Heart right ventricle (tissue), 16 donors: ENCODE measurements around the gene PHACTR4. TPM values are rescaled to one million over a fixed set of nuclear protein-coding genes. Genes with fewer than 3 reads are reported as not detected.
"Not testable (repeated sequence)": the region's sequence is repeated elsewhere in the genome, so short reads cannot be mapped to it uniquely, and the experiment has no call there.

Source experiments
- ATAC-seq, 8 donors: fragments of 200-7000 bp; cut with Tn5 transposase; one replicate each; pipeline ENCODE4 v1.9.1; 2020; ENCODE audit warnings: mild to moderate bottlenecking in 8 of 8, moderate library complexity in 8 of 8, moderate number of reproducible peaks in 1 of 8
- DNase-seq, 2 donors: peaks; one replicate each; pipeline ENCODE4 v3.0.0-alpha.2; 2020
- H3K27ac ChIP-seq, 10 donors: fragments of 200-600 bp; sonication (generic) in 2 of 10; one replicate each; pipeline versions ENCODE4 v1.5.0 to v1.8.0; 2020 to 2022; ENCODE audit warnings: mild to moderate bottlenecking in 3 of 10
- H3K27me3 ChIP-seq, 7 donors: fragments of 200-600 bp; one replicate each; pipeline ENCODE4 v1.8.0; 2021 to 2022; ENCODE audit warnings: mild to moderate bottlenecking in 2 of 7
- H3K36me3 ChIP-seq, 9 donors: fragments of 200-600 bp; sonication (generic) in 1 of 9; one replicate each; pipeline versions ENCODE4 v1.5.0 to v1.8.0; 2020 to 2022; ENCODE audit warnings: mild to moderate bottlenecking in 2 of 9
- H3K4me1 ChIP-seq, 9 donors: fragments of 200-600 bp; sonication (generic) in 1 of 9; one replicate each; pipeline versions ENCODE4 v1.5.0 to v1.8.0; 2020 to 2022; ENCODE audit warnings: mild to moderate bottlenecking in 4 of 9
- H3K4me3 ChIP-seq, 10 donors: fragments of 200-600 bp; sonication (generic) in 2 of 10; one replicate each; pipeline versions ENCODE4 v1.5.0 to v1.8.0; 2020 to 2022; ENCODE audit warnings: mild to moderate bottlenecking in 7 of 10, moderate library complexity in 2 of 10
- H3K9me3 ChIP-seq, 11 donors: fragments of 200-600 bp in 10 of 11; sonication (generic) in 2 of 11; one replicate each; pipeline versions ENCODE4 v1.5.0 to v1.8.0; 2013 to 2022; ENCODE audit warnings: mild to moderate bottlenecking in 2 of 11, control low read depth in 1 of 11, moderate library complexity in 1 of 11
- WGBS, 2 donors: extraction: QIAGEN DNeasy Blood & Tissue Kit; methylation state at CpG; one replicate each; pipeline ENCODE4 v1.1.7; 2013; ENCODE audit warnings: inconsistent platforms in 1 of 2; 5-methylcytosine and 5-hydroxymethylcytosine counted together
- intact Hi-C, 10 donors: fragments of 100-400 bp; cut with DNase I; formaldehyde crosslinking; loops; one replicate each; pipeline versions ENCODE4 v1.11.1 to v1.14.2; 2022
- polyA plus RNA-seq, 2 donors: library from polyadenylated mRNA; stranded (reverse); fragments of 200-250 nt; gene quantifications; one replicate each; pipeline ENCODE4 v1.2.3, GENCODE V29; 2013
- total RNA-seq, 10 donors: library from RNA; stranded (reverse); fragmentation: NEBNext Ultra II Directional in 3 of 10; extraction: Animal tissue kit (Norgen Biotek cat#: 25700) in 3 of 10; gene quantifications; one replicate each; pipeline versions ENCODE4 v1.2.1 to v1.2.4, GENCODE V29; 2021 to 2023
- TF ChIP-seq, protein P1 (sequence below), 9 donors: fragments of 200-600 bp; sonication (generic) in 2 of 9; IDR thresholded peaks; one replicate each; pipeline versions ENCODE4 v1.5.0 to v1.8.0; 2021 to 2022; ENCODE audit warnings: antibody characterized with exemption in 9 of 9, mild to moderate bottlenecking in 5 of 9, moderate library complexity in 1 of 9
- donor health status: Arrhythmogenic right ventricular cardiomyopathy.
- donor health status: ischemic (EF 13 %, LVEDD 7.1; RV severe dilation, severe dysfunction).
- donor health status: healthy with polysubstance abuse.
- donor health status: DM: no; HTN: yes; CAD: no.
- donor health status: DM: no; HTN: no; CAD: no.
- donor health status: ischemic (EF 25% LVEDD 6.9; RV normal size, moderate dysfunction).
- donor health status: ischemic (EF 25% LVEDD 5.7; RV mildly dilated, moderate dysfunction).
- donor health status: healthy.
- donor health status: DM: yes; HTN: yes; CAD: no.
- donor health status: Ischemic cardiomyopathy.
- donor health status: ischemic (EF 35%, LVEDD 5.7; RV mildly dilated, moderate dysfunction).
- donor health status: nonischemic (EF 11% LVEDD 7.7; RV severe dilation, severe dysfunction).
- donor health status: DM: yes; HTN: yes; CAD: no.
- donor health status: PGD.
- donor health status: ischemic (EF 29% LVEDD 5.4; RV normal size, mild dysfunction).
- donor health status: nonischemic (EF 23%, LVEDD 6.1; RV moderate dilation, normal function).

Gene PHACTR4
- total and polyA plus RNA-seq, 12 donors, result 14.0 to 36.1 (median 18.5) TPM

- peaks cover 0 to 5% (median 0%) of the 10 kb centered on the region in 9 donors for H3K4me1 ChIP-seq
- 44 to 47% methylated on average over 7 of the region's 7 CpGs for WGBS, 2 donors
- H3K9me3 ChIP-seq, result no peaks in the 10 kb centered on the region
- H3K36me3 ChIP-seq, result no peaks in the 10 kb centered on the region
- TF ChIP-seq, protein P1, sequence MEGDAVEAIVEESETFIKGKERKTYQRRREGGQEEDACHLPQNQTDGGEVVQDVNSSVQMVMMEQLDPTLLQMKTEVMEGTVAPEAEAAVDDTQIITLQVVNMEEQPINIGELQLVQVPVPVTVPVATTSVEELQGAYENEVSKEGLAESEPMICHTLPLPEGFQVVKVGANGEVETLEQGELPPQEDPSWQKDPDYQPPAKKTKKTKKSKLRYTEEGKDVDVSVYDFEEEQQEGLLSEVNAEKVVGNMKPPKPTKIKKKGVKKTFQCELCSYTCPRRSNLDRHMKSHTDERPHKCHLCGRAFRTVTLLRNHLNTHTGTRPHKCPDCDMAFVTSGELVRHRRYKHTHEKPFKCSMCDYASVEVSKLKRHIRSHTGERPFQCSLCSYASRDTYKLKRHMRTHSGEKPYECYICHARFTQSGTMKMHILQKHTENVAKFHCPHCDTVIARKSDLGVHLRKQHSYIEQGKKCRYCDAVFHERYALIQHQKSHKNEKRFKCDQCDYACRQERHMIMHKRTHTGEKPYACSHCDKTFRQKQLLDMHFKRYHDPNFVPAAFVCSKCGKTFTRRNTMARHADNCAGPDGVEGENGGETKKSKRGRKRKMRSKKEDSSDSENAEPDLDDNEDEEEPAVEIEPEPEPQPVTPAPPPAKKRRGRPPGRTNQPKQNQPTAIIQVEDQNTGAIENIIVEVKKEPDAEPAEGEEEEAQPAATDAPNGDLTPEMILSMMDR (IDR thresholded peaks at IDR 0.05), result peak; percentile 42 to 79 (median 74)
- intact Hi-C loops, result loop anchor here in 6 of 10 donors (2.0 to 10.0 kb wide), 6 partner anchors 53 to 518 kb away; no protein-coding TSS in a partner anchor
- DNase-seq (peak; percentile 54 to 65), ATAC-seq (peak in 2 of 8 donors; percentile 58 to 67)
- H3K27ac ChIP-seq, result no peak overlapping the region
- H3K4me3 ChIP-seq, result no peak overlapping the region
- no peaks in the 10 kb centered on the region for H3K27me3 ChIP-seq
Observed at GRCh38 chr1:28359592-28360239, 9.8 kb upstream of the PHACTR4 start.

GRCh38 chr1:28364888-28365287, 4.7 kb upstream of the PHACTR4 start:
- H3K9me3 ChIP-seq, result no peaks in the 10 kb centered on the region
- no peak for DNase-seq
- WGBS, 2 donors, result 57 to 59% methylated on average over 4 of the region's 4 CpGs
- intact Hi-C loops, result loop anchor here in 2 of 10 donors (10.0 kb wide), 2 partner anchors 100 to 240 kb away; no protein-coding TSS in a partner anchor
- peaks cover 0 to 6% (median 4%) of the 10 kb centered on the region in 9 donors for H3K4me1 ChIP-seq
- H3K36me3 ChIP-seq, result no peaks in the 10 kb centered on the region
- H3K27ac ChIP-seq, result no peak overlapping the region
- ATAC-seq, result no peak
- TF ChIP-seq, protein P1 (IDR thresholded peaks at IDR 0.05), result no peak
- H3K27me3 ChIP-seq, result no peaks in the 10 kb centered on the region
- no peak overlapping the region for H3K4me3 ChIP-seq

GRCh38 chr1:28365864-28366263, 3.7 kb upstream of the PHACTR4 start:
- H3K27ac ChIP-seq, result no peak overlapping the region
- no peak overlapping the region for H3K4me3 ChIP-seq
- TF ChIP-seq, protein P1 (IDR thresholded peaks at IDR 0.05), result no peak
- no peaks in the 10 kb centered on the region for H3K36me3 ChIP-seq
- H3K9me3 ChIP-seq, result no peaks in the 10 kb centered on the region
- no peaks in the 10 kb centered on the region for H3K27me3 ChIP-seq
- intact Hi-C loops, result loop anchor here in 2 of 10 donors (10.0 kb wide), 2 partner anchors 101 to 239 kb away; no protein-coding TSS in a partner anchor
- WGBS, 2 donors, result 91 to 94% methylated on average over 7 of the region's 7 CpGs
- ATAC-seq (no peak), DNase-seq (no peak)
- peaks cover 0 to 13% (median 10%) of the 10 kb centered on the region in 9 donors for H3K4me1 ChIP-seq

DNA sequence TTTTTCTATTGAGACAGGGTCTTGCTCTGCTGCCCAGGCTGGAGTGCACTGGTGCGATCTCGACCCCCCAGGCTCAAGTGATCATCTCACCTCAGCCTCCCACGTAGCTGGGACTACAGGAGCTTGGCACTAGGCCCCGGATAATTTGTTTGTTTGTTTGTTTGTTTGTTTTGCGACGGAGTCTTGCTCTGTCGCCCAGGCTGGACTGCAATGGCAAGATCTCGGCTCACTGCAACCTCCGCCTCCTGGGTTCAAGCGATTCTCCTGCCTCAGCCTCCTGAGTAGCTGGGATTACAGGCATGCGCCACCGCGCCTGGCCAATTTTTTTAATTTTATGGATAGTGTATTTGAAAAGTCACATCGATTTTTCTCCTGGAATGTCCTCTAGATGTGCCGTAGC, 932 bp upstream of the PHACTR4 start:
- WGBS, 2 donors, result 97% methylated on average over 15 of the region's 15 CpGs
- not testable (repeated sequence) for DNase-seq, ATAC-seq, H3K9me3 ChIP-seq, H3K36me3 ChIP-seq, H3K27me3 ChIP-seq
- H3K4me1 ChIP-seq, result peaks cover 0 to 30% (median 18%) of the 10 kb centered on the region in 9 donors
- intact Hi-C loops, result loop anchor here in 3 of 10 donors (1.0 to 10.0 kb wide), 5 partner anchors 104 to 236 kb away; partner anchors contain the start of genes SESN2 (in 1 of the 3) and TRNAU1AP (in 1 of the 3)
- H3K4me3 ChIP-seq, result peak overlapping the region in 1 of 10 donors; percentile 98
- peak overlapping the region in 1 of 10 donors; percentile 95 for H3K27ac ChIP-seq
